ENCODE data around the gene ZNF215.
"Not testable (repeated sequence)": the region's sequence is repeated elsewhere in the genome, so short reads cannot be mapped to it uniquely, and the experiment has no call there.

ZNF215 gene

GRCh38 chr11:6943131-6943530 is 16.9 kb downstream of the ZNF215 start:
- DNase-seq = no peak

- not testable (repeated sequence) for DNase-seq
Measured at GRCh38 chr11:6954248-6954647, 28.0 kb downstream of the ZNF215 start.

GRCh38 chr11:6962141-6962540 is 35.9 kb downstream of the ZNF215 start:
- DNase-seq = no peak

- no peak for DNase-seq
Measured at GRCh38 chr11:6962673-6963072, 36.4 kb downstream of the ZNF215 start.

- DNase-seq = no peak
Measured at GRCh38 chr11:6968816-6969215, 42.6 kb downstream of the ZNF215 start.

- DNase-seq = not testable (repeated sequence)
Measured at GRCh38 chr11:6969854-6970253, 43.6 kb downstream of the ZNF215 start.

GRCh38 chr11:6979365-6979764 is 53.1 kb downstream of the ZNF215 start:
- no peak for DNase-seq

- DNase-seq = no peak
Measured at GRCh38 chr11:6986487-6986886, 60.3 kb downstream of the ZNF215 start.

GRCh38 chr11:6988506-6988905 is 62.3 kb downstream of the ZNF215 start:
- no peak for DNase-seq

GRCh38 chr11:6991227-6991626 is 65.0 kb downstream of the ZNF215 start:
- no peak for DNase-seq

GRCh38 chr11:6992026-6992425 is 65.8 kb downstream of the ZNF215 start:
- DNase-seq = no peak

- no peak for DNase-seq
Measured at GRCh38 chr11:6992457-6993417, 66.5 kb downstream of the ZNF215 start.

- no peak for DNase-seq
Measured at GRCh38 chr11:6995703-6996102, 69.5 kb downstream of the ZNF215 start.

- DNase-seq = no peak
Measured at GRCh38 chr11:7004482-7004881, 78.3 kb downstream of the ZNF215 start.
